Neuronal stem cell (in vitro differentiated cells): ENCODE measurements around the gene PGAP3.

ENCODE experiments used
- DNase-seq: peaks from one replicate; pipeline ENCODE4 v3.0.0-alpha.2; 2013; ENCODE audit warnings: low spot score
- H2AFZ ChIP-seq: one replicate; pipeline ENCODE4 v1.6.1; 2013; ENCODE audit warnings: mild to moderate bottlenecking, low read length, inconsistent platforms
- H2AK5ac ChIP-seq: 2 replicates; pipeline ENCODE4 v1.6.1; 2013; ENCODE audit warnings: low read depth, mild to moderate bottlenecking, inconsistent platforms, low read length, moderate library complexity, mixed read lengths
- H2BK120ac ChIP-seq: 2 replicates; pipeline ENCODE4 v1.6.1; 2013; ENCODE audit warnings: low read depth, mild to moderate bottlenecking, inconsistent platforms, low read length, moderate library complexity, mixed read lengths
- H2BK12ac ChIP-seq: one replicate; pipeline ENCODE4 v1.6.1; 2013; ENCODE audit warnings: low read length, inconsistent platforms
- H2BK15ac ChIP-seq: 2 replicates; pipeline ENCODE4 v1.6.1; 2013; ENCODE audit warnings: mild to moderate bottlenecking, low read length, inconsistent platforms, mixed read lengths
- H2BK5ac ChIP-seq: one replicate; pipeline ENCODE4 v1.6.1; 2013; ENCODE audit warnings: inconsistent platforms, mild to moderate bottlenecking, low read length, moderate library complexity
- H3K14ac ChIP-seq: one replicate; pipeline ENCODE4 v1.6.1; 2013; ENCODE audit warnings: low read length, inconsistent platforms
- H3K18ac ChIP-seq: 2 replicates; pipeline ENCODE4 v1.6.1; 2013; ENCODE audit warnings: low read length, inconsistent platforms
- H3K23ac ChIP-seq: 2 replicates; pipeline ENCODE4 v1.6.1; 2013; ENCODE audit warnings: low read depth, mild to moderate bottlenecking, mixed read lengths, low read length, inconsistent platforms; ENCODE audit not compliant: poor library complexity
- H3K27ac ChIP-seq: replicated peaks from 3 replicates; pipeline ENCODE4 v1.5.1; 2013; ENCODE audit warnings: low read length, inconsistent platforms
- H3K27me3 ChIP-seq, 3 experiments: 2 replicates each; pipeline ENCODE4 v1.6.1; 2013; ENCODE audit warnings: low read length in 3 of 3, mild to moderate bottlenecking in 2 of 3, inconsistent platforms in 1 of 3, low read depth in 1 of 3, mixed read lengths in 1 of 3, moderate library complexity in 1 of 3; ENCODE audit not compliant: control insufficient read depth in 3 of 3, insufficient read depth in 3 of 3
- H3K36me3 ChIP-seq, 2 donors: replicated peaks in 1 of 2; 2 replicates each; pipeline ENCODE4 v1.6.1; 2013; ENCODE audit warnings: low read length in 2 of 2; ENCODE audit not compliant: control insufficient read depth in 2 of 2, insufficient read depth in 2 of 2
- H3K4ac ChIP-seq: 2 replicates; pipeline ENCODE4 v1.6.1; 2013; ENCODE audit warnings: inconsistent platforms, mild to moderate bottlenecking, low read length, moderate library complexity
- H3K4me1 ChIP-seq, 2 donors: 1 replicate in 1 of 2; 2 replicates in 1 of 2; pipeline ENCODE4 v1.6.1; 2013; ENCODE audit warnings: low read length in 2 of 2, low read depth in 1 of 2; ENCODE audit not compliant: control insufficient read depth in 2 of 2, insufficient read depth in 1 of 2
- H3K4me2 ChIP-seq: one replicate; pipeline ENCODE4 v1.6.1; 2013; ENCODE audit warnings: mild to moderate bottlenecking, low read length, inconsistent platforms; ENCODE audit not compliant: insufficient read depth, poor library complexity, severe bottlenecking
- H3K4me3 ChIP-seq, 2 donors: 2 replicates each; pipeline ENCODE4 v1.5.1; 2013; ENCODE audit warnings: low read length in 2 of 2, mild to moderate bottlenecking in 2 of 2, inconsistent platforms in 1 of 2, moderate library complexity in 1 of 2
- H3K79me1 ChIP-seq: one replicate; pipeline ENCODE4 v1.6.1; 2013; ENCODE audit warnings: low read depth, mild to moderate bottlenecking, inconsistent platforms, low read length, moderate library complexity
- H3K9ac ChIP-seq: one replicate; pipeline ENCODE4 v1.6.1; 2013; ENCODE audit warnings: mild to moderate bottlenecking, low read depth, low read length, inconsistent platforms; ENCODE audit not compliant: poor library complexity
- H3K9me3 ChIP-seq, 2 donors: replicated peaks in 1 of 2; 2 replicates each; pipeline versions ENCODE3 to v1.6.1; 2013; ENCODE audit warnings: low read length in 2 of 2, mild to moderate bottlenecking in 2 of 2, inconsistent platforms in 1 of 2, low read depth in 1 of 2, mixed read lengths in 1 of 2, moderate library complexity in 1 of 2; ENCODE audit not compliant: control insufficient read depth in 2 of 2, insufficient read depth in 1 of 2
- H4K8ac ChIP-seq: one replicate; pipeline ENCODE4 v1.6.1; 2013; ENCODE audit warnings: low read depth, mild to moderate bottlenecking, inconsistent platforms, low read length, moderate library complexity
- H4K91ac ChIP-seq: one replicate; pipeline ENCODE4 v1.6.1; 2013; ENCODE audit warnings: low read length, low read depth, mild to moderate bottlenecking, inconsistent platforms; ENCODE audit not compliant: poor library complexity
- WGBS, 2 donors: extraction: QIAGEN DNeasy Blood & Tissue Kit; methylation state at CpG; one replicate each; pipeline ENCODE4 v1.1.7; 2013; ENCODE audit warnings: missing lambda C conversion rate in 2 of 2, mixed read lengths in 1 of 2; ENCODE audit not compliant: insufficient read length in 2 of 2, insufficient replicate concordance in 1 of 2; ENCODE audit errors: extremely low coverage in 2 of 2; 5-methylcytosine and 5-hydroxymethylcytosine counted together

Gene PGAP3

DNA sequence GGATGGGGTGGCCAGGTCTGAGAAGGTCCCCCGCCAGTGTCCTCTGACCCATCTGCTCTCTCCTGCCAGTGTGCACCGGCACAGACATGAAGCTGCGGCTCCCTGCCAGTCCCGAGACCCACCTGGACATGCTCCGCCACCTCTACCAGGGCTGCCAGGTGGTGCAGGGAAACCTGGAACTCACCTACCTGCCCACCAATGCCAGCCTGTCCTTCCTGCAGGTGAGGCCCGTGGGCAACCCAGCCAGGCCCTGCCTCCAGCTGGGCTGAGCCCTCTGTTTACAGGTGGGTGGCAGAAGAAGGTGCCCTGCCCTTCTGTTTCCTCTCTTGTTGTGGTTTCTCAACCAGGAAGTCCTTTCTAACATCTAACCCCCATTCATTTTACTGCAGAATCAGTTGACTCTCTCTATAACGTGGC lies 19.1 kb upstream of the PGAP3 start:
- no CpG with 5 or more reads among the region's 7 CpGs for WGBS, 2 donors
- H4K8ac ChIP-seq: no peak overlapping the region
- no peak for DNase-seq
- H3K18ac ChIP-seq: no peak overlapping the region
- no peak overlapping the region for H2AK5ac ChIP-seq
- peaks cover 0 to 22% of the 10 kb centered on the region in 2 donors for H3K4me1 ChIP-seq
- H4K91ac ChIP-seq: no peak overlapping the region
- no peak overlapping the region for H3K4ac ChIP-seq
- no peaks in the 10 kb centered on the region for H3K27me3 ChIP-seq
- H2BK12ac ChIP-seq: no peak overlapping the region
- H3K9ac ChIP-seq: no peak overlapping the region
- H3K27ac ChIP-seq: no peak overlapping the region
- H3K36me3 ChIP-seq: peaks cover 41 to 70% of the 10 kb centered on the region in 2 donors
- peaks cover 24% of the 10 kb centered on the region for H3K79me1 ChIP-seq
- H3K4me3 ChIP-seq: no peak overlapping the region
- H2BK5ac ChIP-seq: no peak overlapping the region
- no peak overlapping the region for H2BK15ac ChIP-seq
- H3K9me3 ChIP-seq: no peaks in the 10 kb centered on the region
- no peak overlapping the region for H3K23ac ChIP-seq
- no peak overlapping the region for H2AFZ ChIP-seq
- H3K14ac ChIP-seq: no peak overlapping the region
- no peak overlapping the region for H2BK120ac ChIP-seq
- no peak overlapping the region for H3K4me2 ChIP-seq

DNA sequence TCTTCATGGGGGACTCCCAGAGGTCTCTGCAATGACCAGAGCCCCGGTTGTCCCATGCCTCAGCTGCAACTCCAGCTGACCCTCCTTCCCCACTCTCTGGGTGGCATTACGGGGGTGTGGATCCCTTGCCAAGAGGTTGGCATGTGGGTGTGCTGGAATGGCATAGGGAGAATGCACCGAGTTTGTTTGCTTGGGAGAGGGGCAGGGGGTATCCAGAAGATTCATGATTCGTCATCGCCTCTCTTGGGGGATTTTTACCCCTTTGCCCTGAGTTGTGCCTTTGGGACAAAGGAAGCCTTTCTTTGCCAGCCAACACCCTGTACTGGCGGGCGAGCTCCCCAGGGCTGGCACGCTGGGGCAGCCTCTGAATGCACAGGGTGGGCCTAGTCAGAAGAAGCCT lies 18.5 kb upstream of the PGAP3 start:
- no peak overlapping the region for H3K4me3 ChIP-seq
- no peak overlapping the region for H3K18ac ChIP-seq
- H3K36me3 ChIP-seq: peaks cover 36 to 69% of the 10 kb centered on the region in 2 donors
- H4K8ac ChIP-seq: no peak overlapping the region
- no peak overlapping the region for H4K91ac ChIP-seq
- H2AFZ ChIP-seq: no peak overlapping the region
- H3K27ac ChIP-seq: no peak overlapping the region
- H3K23ac ChIP-seq: no peak overlapping the region
- no peak overlapping the region for H2BK15ac ChIP-seq
- peaks cover 4 to 27% of the 10 kb centered on the region in 2 donors for H3K4me1 ChIP-seq
- no peak overlapping the region for H3K9ac ChIP-seq
- H3K4ac ChIP-seq: no peak overlapping the region
- H2BK120ac ChIP-seq: no peak overlapping the region
- no peak overlapping the region for H2BK5ac ChIP-seq
- H2AK5ac ChIP-seq: no peak overlapping the region
- DNase-seq: no peak
- no CpG with 5 or more reads among the region's 8 CpGs for WGBS, 2 donors
- no peak overlapping the region for H3K4me2 ChIP-seq
- H3K27me3 ChIP-seq: no peaks in the 10 kb centered on the region
- H3K79me1 ChIP-seq: peaks cover 24% of the 10 kb centered on the region
- H3K9me3 ChIP-seq: no peaks in the 10 kb centered on the region
- H2BK12ac ChIP-seq: no peak overlapping the region
- H3K14ac ChIP-seq: no peak overlapping the region

DNA sequence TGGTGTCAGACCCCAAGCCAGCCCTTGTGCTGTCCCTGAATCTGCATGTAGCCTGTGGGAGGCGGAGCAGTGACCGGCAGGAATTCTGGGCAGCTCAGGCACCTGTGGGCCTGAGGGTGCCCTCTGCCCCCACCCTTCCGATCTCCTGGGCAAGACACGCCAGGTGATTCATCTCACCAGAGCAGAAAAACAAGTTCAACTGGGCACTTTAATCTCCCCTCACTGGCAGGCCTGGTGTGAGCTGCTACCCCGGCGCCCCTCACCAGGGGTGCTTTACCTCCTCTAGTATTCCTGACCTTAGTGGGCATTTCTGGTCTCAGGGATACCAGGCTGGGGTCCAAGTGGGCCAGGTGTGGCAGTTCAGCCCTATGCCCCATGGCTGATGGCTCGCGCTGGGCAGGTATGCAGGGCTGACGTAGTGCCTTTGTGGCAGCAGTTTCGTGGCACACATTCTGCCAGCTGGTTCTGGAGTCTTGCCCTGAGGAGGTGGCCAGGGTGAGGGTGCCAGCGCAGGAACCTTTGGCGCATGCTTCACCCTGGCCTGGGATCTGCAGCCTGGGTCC lies 18.0 kb upstream of the PGAP3 start:
- H3K18ac ChIP-seq: no peak overlapping the region

DNA sequence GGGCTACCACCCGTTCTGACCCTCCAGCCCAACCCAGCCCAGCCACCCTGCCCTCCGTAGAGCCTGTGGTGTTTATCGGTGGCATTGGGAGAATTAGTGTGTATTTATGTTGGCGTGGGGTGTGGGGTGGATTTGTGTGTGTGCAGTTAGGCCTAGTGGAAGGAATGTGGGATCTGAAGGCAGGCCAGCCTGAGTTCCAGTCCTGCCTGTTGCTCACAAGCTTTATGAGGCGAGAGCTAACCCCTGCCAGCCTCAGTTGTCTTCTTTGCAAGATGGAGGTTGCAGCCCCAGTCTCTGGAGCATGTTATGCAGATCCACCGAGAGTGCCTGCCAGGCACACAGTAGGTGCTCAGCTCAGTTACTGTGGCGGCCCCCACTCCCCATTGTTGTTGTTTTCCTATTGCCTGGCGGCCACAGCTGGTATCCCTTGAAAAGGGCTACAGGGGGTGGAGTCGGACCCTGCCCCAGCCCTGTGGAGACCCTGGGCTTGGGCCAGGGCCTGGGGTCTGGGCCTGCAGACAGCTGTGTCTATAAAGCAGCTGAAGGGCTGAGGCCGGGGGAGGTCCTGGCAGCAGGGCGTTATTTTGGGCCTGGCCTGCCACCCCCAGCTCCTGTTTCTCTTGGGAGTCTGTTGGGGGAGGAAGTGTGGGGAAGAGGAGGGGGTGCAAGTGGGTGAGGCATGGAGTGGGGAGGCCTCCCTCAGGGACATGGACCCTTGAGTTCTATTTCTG lies 17.1 kb upstream of the PGAP3 start:
- Histone ChIP-seq H3K14ac (peak overlapping the region; percentile 76), H3K27me3 (no peaks in the 10 kb centered on the region), H3K36me3 (peaks cover 29 to 57% of the 10 kb centered on the region in 2 donors), H3K27ac (peak overlapping the region; percentile 12), H3K9ac (peak overlapping the region; percentile 75), H3K18ac (peak overlapping the region; percentile 69), H2BK15ac (no peak overlapping the region), H3K23ac (peak overlapping the region; percentile 37), H2AFZ (no peak overlapping the region), H3K4me3 (no peak overlapping the region), H2BK5ac (peak overlapping the region; percentile 10), H3K4ac (no peak overlapping the region), H2AK5ac (peak overlapping the region; percentile 60), H2BK12ac (no peak overlapping the region), H3K79me1 (peaks cover 25% of the 10 kb centered on the region), H3K9me3 (no peaks in the 10 kb centered on the region), H4K91ac (no peak overlapping the region), H3K4me1 (peaks cover 10 to 32% of the 10 kb centered on the region in 2 donors), H4K8ac (no peak overlapping the region), H3K4me2 (no peak overlapping the region), H2BK120ac (no peak overlapping the region)
- DNase-seq: no peak
- WGBS, 2 donors: 100% methylated on average over 2 of the region's 11 CpGs; no CpG with 5 or more reads in 1 of the 2 donors

More for the DNA sequence above, 18.0 kb upstream of the PGAP3 start:
- H2AK5ac ChIP-seq: peak overlapping the region; percentile 4
- no peak overlapping the region for H4K8ac ChIP-seq
- H2BK120ac ChIP-seq: no peak overlapping the region
- no peak overlapping the region for H2AFZ ChIP-seq
- H3K9me3 ChIP-seq: no peaks in the 10 kb centered on the region
- no peak overlapping the region for H2BK15ac ChIP-seq
- no peak overlapping the region for H4K91ac ChIP-seq
- no peak for DNase-seq
- H3K4ac ChIP-seq: no peak overlapping the region
- no peaks in the 10 kb centered on the region for H3K27me3 ChIP-seq
- peak overlapping the region; percentile 2 for H3K9ac ChIP-seq
- peaks cover 24% of the 10 kb centered on the region for H3K79me1 ChIP-seq
- WGBS, 2 donors: no CpG with 5 or more reads among the region's 12 CpGs
- peaks cover 9 to 32% of the 10 kb centered on the region in 2 donors for H3K4me1 ChIP-seq
- H3K4me3 ChIP-seq: no peak overlapping the region
- H3K27ac ChIP-seq: no peak overlapping the region
- no peak overlapping the region for H2BK12ac ChIP-seq
- H3K23ac ChIP-seq: no peak overlapping the region
- H3K36me3 ChIP-seq: peaks cover 35 to 66% of the 10 kb centered on the region in 2 donors
- H3K14ac ChIP-seq: no peak overlapping the region
- peak overlapping the region; percentile 10 for H2BK5ac ChIP-seq
- no peak overlapping the region for H3K4me2 ChIP-seq
